Peyer's patch (tissue), 4 donors: ENCODE results near the gene NDN. TPM values are rescaled to one million over a fixed set of nuclear protein-coding genes. Genes with fewer than 3 reads are reported as not detected.

ENCODE experiments used
- DNase-seq, 3 donors: peaks; one replicate each; pipeline ENCODE4 v3.0.0-alpha.2; 2017 to 2019
- H3K27ac ChIP-seq, 4 donors: fragments of 200-600 bp; sonication (generic); one replicate each; pipeline ENCODE4 v1.5.1; 2016 to 2019
- H3K27me3 ChIP-seq, 2 donors: fragments of 200-600 bp; sonication (generic); one replicate each; pipeline ENCODE4 v1.5.1; 2019
- H3K36me3 ChIP-seq, 3 donors: fragments of 200-600 bp; sonication (generic); one replicate each; pipeline ENCODE4 v1.5.1; 2016 to 2019
- H3K4me1 ChIP-seq, 4 donors: fragments of 200-600 bp; sonication (generic); one replicate each; pipeline ENCODE4 v1.5.1; 2016 to 2019
- H3K4me3 ChIP-seq, 4 donors: fragments of 200-600 bp; sonication (generic); 1 replicate in 3 of 4; 2 replicates in 1 of 4; pipeline ENCODE4 v1.5.1; 2016 to 2019; ENCODE audit warnings: mild to moderate bottlenecking in 1 of 4
- H3K9me3 ChIP-seq, 4 donors: fragments of 200-600 bp; sonication (generic); one replicate each; pipeline ENCODE4 v1.5.1; 2016 to 2019; ENCODE audit warnings: mild to moderate bottlenecking in 1 of 4
- CTCF ChIP-seq, 6 experiments: fragments of 450-650 bp in 4 of 6; fragments of 200-600 bp in 2 of 6; sonication (generic) in 1 of 6; IDR thresholded peaks; one replicate each; pipeline ENCODE4 v1.5.1; 2017 to 2019; ENCODE audit warnings: antibody characterized with exemption in 6 of 6, mild to moderate bottlenecking in 3 of 6, moderate library complexity in 1 of 6
- POLR2A ChIP-seq, 2 donors: fragments of 450-650 bp; IDR thresholded peaks; one replicate each; pipeline ENCODE4 v1.5.1; 2017; ENCODE audit warnings: antibody characterized with exemption in 2 of 2, mild to moderate bottlenecking in 2 of 2, moderate library complexity in 2 of 2
- total RNA-seq, 4 donors: library from RNA; depleted of rRNA; stranded (reverse); fragments of >200 nt; gene quantifications; one replicate each; pipeline ENCODE4 v1.1.0, GENCODE V29; 2016

The NDN gene
- total RNA-seq, 4 donors from 2014 or later: 9.9 to 23.8 (median 18.0) TPM

DNA sequence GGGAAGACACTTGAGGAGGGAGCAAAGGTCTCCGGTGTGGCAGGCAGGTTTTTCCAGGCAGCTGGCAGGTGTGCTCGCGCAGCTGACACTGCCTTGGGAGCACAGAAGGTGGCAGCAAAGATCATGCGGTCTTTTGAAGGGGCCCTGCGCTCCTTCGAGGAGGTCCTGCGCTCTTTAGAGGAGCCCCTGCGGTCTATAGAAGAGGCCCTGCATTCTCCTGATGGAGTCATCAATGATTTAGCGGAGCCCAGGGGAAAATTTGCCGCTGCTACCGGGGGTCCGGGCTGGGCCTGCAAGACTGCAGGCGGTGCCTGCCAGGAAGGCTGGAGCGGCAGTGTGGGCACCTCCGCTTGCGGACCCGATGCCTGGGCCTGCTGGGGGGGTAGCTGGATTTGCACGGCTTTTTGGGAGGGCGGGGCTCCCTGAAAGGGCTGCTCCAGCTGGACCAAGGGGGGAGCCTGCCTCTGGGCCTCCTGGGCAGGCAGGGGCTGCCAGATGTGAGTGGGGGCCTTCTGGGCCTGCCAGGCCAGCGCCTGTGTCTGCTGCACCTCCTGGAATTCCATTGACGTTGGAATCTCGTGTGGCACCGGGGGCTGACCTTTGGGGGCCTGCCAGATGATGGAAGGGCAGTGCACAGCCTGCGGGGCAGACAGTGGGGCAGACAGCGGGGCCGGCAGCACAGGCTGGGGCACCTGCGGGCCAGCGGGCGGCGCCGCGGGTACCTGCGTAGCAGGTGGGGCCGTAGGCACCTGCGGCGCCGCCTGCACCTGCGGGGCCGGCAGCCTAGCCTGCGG lies 41.5 kb downstream of the NDN start:
- Histone ChIP-seq H3K27me3 (no peaks in the 10 kb centered on the region), H3K4me1 (no peaks in the 10 kb centered on the region)
- peak in 1 of 3 donors; percentile 48 for DNase-seq

GRCh38 chr15:23644829-23645228 lies 42.3 kb downstream of the NDN start:
- H3K27me3 ChIP-seq: no peaks in the 10 kb centered on the region
- DNase-seq: no peak
- H3K36me3 ChIP-seq: no peaks in the 10 kb centered on the region
- H3K9me3 ChIP-seq: peaks cover 0 to 4% (median 0%) of the 10 kb centered on the region in 4 donors
- no peak overlapping the region for H3K27ac ChIP-seq
- no peak overlapping the region for H3K4me3 ChIP-seq
- H3K4me1 ChIP-seq: no peaks in the 10 kb centered on the region
- no peak for TF ChIP-seq POLR2A (IDR thresholded peaks at IDR 0.05)
- no peak for TF ChIP-seq CTCF (IDR thresholded peaks at IDR 0.05)

More for the DNA sequence above, 41.5 kb downstream of the NDN start:
- Histone ChIP-seq H3K36me3 (no peaks in the 10 kb centered on the region), H3K27ac (no peak overlapping the region), H3K4me3 (no peak overlapping the region), H3K9me3 (peaks cover 0 to 4% (median 0%) of the 10 kb centered on the region in 4 donors)
- TF ChIP-seq POLR2A (IDR thresholded peaks at IDR 0.05): no peak
- peak in 4 of 6 experiments; percentile 3 to 43 (median 35) for TF ChIP-seq CTCF (IDR thresholded peaks at IDR 0.05)

- peak in 1 of 3 donors; percentile 55 for DNase-seq
- no peak overlapping the region for H3K4me3 ChIP-seq
- H3K27ac ChIP-seq: no peak overlapping the region
- H3K4me1 ChIP-seq: no peaks in the 10 kb centered on the region
- TF ChIP-seq CTCF (IDR thresholded peaks at IDR 0.05) (peak in 5 of 6 experiments; percentile 25 to 73 (median 67)), POLR2A (IDR thresholded peaks at IDR 0.05) (no peak)
- H3K9me3 ChIP-seq: peaks cover 0 to 4% (median 0%) of the 10 kb centered on the region in 4 donors
- no peaks in the 10 kb centered on the region for H3K36me3 ChIP-seq
- H3K27me3 ChIP-seq: no peaks in the 10 kb centered on the region
These were observed 44.6 kb downstream of the NDN start for GRCh38 chr15:23642413-23643044.

Other genes with a start within 250 kb of the NDN start
- gene GOLGA6L2, start 240.1 kb downstream of the NDN start, total RNA-seq: not detected
- 1 to 10 TPM in 1 of 4 donors, not detected in 3; 1.2 TPM for gene MKRN3, start 121.6 kb downstream of the NDN start, total RNA-seq
- under 1 TPM in 1 of 4 donors, not detected in 3; 0.13 TPM for gene MAGEL2, start 39.4 kb downstream of the NDN start, total RNA-seq